Measurements from ENCODE around the gene TSPAN7.

The TSPAN7 gene

DNA sequence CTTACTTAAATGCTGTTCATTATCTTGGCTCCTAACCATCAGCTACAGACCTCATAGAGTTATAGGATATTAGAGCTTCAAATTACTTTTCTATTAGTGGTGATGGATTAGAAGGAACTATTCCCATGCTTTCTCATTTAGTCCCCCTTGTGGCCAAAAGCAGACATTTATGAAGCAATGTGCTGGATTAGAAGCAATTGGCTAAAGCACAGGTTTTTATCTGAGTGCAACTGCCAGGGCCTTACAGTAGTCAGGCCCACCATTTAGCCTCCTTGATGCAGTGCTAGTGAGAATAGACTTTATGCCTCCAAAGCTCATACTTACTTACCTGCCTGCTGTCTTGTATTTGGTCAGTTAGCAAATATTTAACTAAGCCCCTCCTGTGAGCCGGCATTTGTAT is 93.0 kb downstream of the TSPAN7 start:
- TF ChIP-seq, protein P1, sequence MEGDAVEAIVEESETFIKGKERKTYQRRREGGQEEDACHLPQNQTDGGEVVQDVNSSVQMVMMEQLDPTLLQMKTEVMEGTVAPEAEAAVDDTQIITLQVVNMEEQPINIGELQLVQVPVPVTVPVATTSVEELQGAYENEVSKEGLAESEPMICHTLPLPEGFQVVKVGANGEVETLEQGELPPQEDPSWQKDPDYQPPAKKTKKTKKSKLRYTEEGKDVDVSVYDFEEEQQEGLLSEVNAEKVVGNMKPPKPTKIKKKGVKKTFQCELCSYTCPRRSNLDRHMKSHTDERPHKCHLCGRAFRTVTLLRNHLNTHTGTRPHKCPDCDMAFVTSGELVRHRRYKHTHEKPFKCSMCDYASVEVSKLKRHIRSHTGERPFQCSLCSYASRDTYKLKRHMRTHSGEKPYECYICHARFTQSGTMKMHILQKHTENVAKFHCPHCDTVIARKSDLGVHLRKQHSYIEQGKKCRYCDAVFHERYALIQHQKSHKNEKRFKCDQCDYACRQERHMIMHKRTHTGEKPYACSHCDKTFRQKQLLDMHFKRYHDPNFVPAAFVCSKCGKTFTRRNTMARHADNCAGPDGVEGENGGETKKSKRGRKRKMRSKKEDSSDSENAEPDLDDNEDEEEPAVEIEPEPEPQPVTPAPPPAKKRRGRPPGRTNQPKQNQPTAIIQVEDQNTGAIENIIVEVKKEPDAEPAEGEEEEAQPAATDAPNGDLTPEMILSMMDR (IDR thresholded peaks at IDR 0.05; ENCODE audit: borderline replicate concordance, control extremely low read depth, extremely low read depth, insufficient read depth, missing control alignments) = no peak
- in situ Hi-C loops (cut with MboI; ENCODE audit: low sequenced_read_pairs, unreplicated experiment) = no loop called here
- DNase-seq (ENCODE audit: low spot score) = no peak

DNA sequence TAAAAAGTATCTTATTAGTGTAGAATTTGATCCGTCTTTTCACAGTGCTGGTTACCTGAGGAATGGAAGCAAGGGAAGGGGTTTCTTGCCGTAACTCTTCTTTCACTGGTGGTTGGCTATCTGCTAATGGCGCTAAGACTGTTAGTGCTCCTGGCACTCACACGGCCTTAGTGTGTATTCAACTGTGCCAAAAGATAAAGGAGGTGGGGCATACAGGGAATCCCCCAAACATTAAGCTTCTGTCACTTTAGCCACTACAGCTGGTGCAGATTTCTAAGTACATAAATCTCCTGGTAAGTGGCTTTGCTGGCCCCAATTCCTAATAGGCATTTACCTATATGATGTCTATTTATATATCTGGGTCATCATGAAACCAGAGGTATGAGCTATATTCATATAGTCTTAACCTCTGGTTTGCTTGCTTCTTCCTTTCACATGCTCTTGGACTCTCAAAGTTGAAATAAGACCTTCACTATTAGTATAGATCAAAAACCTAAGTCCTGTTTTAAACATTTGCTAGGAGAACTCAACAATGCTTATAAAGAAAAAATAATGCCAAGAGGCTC is 95.1 kb downstream of the TSPAN7 start:
- TF ChIP-seq, protein P1 (IDR thresholded peaks at IDR 0.05; ENCODE audit: borderline replicate concordance, control extremely low read depth, extremely low read depth, insufficient read depth, missing control alignments) = no peak
- in situ Hi-C loops (cut with MboI; ENCODE audit: low sequenced_read_pairs, unreplicated experiment) = no loop called here
- DNase-seq (ENCODE audit: low spot score) = no peak

DNA sequence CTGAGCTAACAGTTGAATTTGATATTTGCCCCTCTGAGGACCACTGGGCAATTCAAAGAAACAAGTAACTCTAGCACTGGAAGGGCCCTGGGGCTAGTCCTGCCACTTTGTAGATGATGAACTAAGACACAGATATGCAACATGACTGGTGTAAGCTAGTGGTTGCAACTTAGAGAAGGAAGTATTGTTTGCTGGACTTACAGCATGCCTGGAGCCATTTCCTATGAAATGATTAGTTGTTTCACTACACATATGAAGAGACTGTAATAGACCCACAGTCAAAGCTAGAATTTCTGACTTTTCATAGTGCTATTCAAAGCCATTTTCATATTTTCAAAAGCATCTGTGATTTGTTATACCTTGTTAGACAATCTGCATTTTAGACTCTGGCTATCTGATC is 96.2 kb downstream of the TSPAN7 start:
- DNase-seq (ENCODE audit: low spot score) = no peak
- TF ChIP-seq, protein P1 (IDR thresholded peaks at IDR 0.05; ENCODE audit: borderline replicate concordance, control extremely low read depth, extremely low read depth, insufficient read depth, missing control alignments) = no peak
- in situ Hi-C loops (cut with MboI; ENCODE audit: low sequenced_read_pairs, unreplicated experiment) = no loop called here

DNA sequence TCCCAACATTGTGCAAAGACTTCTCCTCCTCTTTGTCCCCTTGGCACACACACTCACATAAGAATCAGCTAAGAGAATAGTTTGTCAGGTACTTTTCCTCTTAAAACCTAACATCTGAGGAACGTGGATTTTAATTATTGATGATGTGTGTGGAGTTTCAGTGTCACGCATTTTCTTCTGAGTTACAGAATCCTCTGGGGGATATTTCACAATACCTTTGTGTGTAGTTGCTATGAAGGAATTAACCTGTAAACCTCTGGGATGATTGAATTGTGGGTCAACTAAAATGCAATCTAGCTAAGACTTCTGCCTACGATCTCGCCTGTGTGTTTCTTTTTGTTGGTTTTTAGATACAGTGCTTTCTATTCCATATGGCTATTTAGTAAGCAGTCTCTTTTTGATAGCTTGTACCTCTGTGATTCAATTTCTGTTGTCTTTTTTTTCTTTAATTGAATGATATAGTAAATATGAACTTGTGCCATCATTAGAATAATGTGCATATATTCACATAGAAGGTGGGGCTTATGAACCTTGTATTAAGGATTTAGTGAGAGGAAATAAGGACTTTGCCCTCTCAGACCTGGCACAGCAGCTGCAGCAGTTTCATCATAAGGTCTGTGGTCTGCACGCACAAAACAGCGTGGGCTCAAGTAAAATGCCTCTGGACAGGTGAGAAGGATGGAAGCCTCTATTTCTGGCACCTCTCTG is 99.2 kb downstream of the TSPAN7 start:
- TF ChIP-seq, protein P1 (IDR thresholded peaks at IDR 0.05; ENCODE audit: borderline replicate concordance, control extremely low read depth, extremely low read depth, insufficient read depth, missing control alignments) = no peak
- in situ Hi-C loops (cut with MboI; ENCODE audit: low sequenced_read_pairs, unreplicated experiment) = no loop called here
- DNase-seq (ENCODE audit: low spot score) = no peak

DNA sequence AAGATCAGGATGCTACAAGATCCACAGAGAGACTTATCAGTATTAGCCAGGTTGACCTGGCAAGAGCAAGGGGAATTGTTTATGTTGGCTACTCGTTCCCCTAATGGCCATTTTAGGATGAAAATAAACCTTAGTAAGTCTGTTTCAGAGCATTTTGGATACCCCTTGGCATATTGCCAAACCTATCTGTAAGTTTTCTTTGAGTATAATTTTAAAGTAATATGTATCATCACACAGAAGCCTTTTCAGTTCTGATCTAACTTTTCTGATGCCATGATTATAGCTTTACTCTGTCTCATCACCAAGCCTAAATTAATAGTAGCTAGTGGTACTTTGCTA is 99.7 kb downstream of the TSPAN7 start:
- no peak for DNase-seq (ENCODE audit: low spot score)
- TF ChIP-seq, protein P1 (IDR thresholded peaks at IDR 0.05; ENCODE audit: borderline replicate concordance, control extremely low read depth, extremely low read depth, insufficient read depth, missing control alignments) = no peak
- in situ Hi-C loops (cut with MboI; ENCODE audit: low sequenced_read_pairs, unreplicated experiment) = no loop called here

DNA sequence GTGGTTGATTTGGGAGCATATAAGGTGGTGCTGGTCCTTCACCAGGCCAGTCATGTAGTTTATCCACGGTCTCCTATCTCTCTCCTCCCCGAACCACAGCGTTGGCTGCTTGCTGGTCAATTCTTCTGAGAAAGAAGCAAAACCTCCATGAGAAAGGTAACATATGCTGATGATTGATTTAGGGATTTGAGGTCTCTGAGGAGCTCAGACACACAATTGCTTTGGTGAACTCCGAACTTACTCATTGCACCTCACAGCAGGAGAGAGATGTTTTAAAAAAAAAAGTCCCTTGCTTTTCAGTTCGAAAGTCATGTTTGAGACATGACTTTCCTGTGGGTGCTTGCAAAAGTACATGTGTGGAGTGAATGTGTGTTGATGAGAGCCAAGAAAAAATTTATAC is 100.2 kb downstream of the TSPAN7 start:
- TF ChIP-seq, protein P1 (IDR thresholded peaks at IDR 0.05; ENCODE audit: borderline replicate concordance, control extremely low read depth, extremely low read depth, insufficient read depth, missing control alignments) = no peak
- no peak for DNase-seq (ENCODE audit: low spot score)
- in situ Hi-C loops (cut with MboI; ENCODE audit: low sequenced_read_pairs, unreplicated experiment) = no loop called here

Measured in GM13976 (cell line).